ENCODE data around the gene METTL17.
"Not testable (repeated sequence)": the region's sequence is repeated elsewhere in the genome, so short reads cannot be mapped to it uniquely, and the experiment has no call there.

METTL17 gene

GRCh38 chr14:20996521-20996920 lies 6.7 kb downstream of the METTL17 start:
- in situ Hi-C loops (cut with HindIII; ENCODE audit: low sequenced_read_pairs), result no loop called here

- in situ Hi-C loops (cut with HindIII; ENCODE audit: low sequenced_read_pairs), result no loop called here
Observed at GRCh38 chr14:20997115-20997514, 7.3 kb downstream of the METTL17 start.

DNA sequence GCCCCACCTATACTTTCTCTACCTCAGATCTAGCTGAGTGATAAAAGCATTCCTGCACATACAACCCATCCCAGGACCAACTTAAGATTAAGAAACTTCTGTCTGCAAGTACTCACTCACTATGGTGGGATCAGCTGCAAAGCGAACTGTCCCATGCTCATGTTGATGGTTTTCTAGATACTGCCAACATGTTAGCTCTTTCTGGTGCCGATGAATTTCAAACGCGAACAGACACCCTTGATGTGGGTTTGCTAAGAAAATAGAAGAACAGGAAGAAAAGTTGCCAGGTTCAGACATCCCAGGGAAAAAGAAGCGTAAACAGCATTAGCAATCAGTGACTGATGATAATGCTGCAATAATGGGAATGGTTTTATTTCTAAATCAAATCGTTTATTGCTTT lies 7.8 kb downstream of the METTL17 start:
- in situ Hi-C loops (cut with HindIII; ENCODE audit: low sequenced_read_pairs), result no loop called here

DNA sequence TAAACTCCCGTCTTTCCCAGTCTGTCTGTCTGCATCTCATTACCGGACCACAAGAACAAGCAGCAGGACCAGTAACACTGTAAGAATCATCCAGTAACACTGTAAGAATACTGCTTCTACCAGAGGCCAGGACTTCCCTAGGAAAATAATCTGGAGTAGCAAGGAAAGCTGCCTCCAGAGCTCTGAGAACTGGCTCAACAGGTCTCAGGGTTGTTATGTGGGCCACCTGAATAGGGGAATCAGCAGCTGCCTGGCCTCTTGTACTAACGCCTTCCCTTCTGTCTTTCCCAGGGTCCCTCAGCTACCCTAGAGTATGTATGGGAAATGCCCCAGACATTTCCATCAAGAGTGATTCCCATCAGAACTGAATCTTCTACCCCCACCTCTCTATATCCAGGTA lies 8.4 kb downstream of the METTL17 start:
- in situ Hi-C loops (cut with HindIII; ENCODE audit: low sequenced_read_pairs), result no loop called here

- in situ Hi-C loops (cut with HindIII; ENCODE audit: low sequenced_read_pairs), result no loop called here
Observed at GRCh38 chr14:20998674-20999366, 9.0 kb downstream of the METTL17 start, which contains the start of gene SLC39A2. TSS of gene SLC39A2 (plus strand) at chr14:20999293. CDS start at chr14:20999447, 154 bp downstream.

GRCh38 chr14:20999591-20999990 lies 9.8 kb downstream of the METTL17 start:
- in situ Hi-C loops (cut with HindIII; ENCODE audit: low sequenced_read_pairs), result no loop called here

DNA sequence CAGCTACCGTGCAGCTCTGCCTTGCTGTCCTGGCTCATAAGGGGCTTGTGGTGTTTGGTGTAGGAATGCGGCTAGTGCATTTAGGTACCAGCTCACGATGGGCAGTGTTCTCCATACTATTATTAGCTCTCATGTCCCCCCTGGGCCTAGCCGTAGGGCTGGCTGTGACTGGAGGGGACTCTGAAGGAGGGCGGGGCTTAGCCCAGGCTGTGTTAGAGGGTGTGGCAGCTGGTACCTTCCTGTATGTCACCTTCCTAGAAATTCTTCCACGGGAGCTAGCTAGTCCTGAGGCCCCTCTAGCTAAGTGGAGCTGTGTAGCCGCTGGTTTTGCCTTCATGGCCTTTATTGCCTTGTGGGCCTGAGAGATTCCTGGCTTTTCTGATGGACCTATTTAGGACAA lies 11.4 kb downstream of the METTL17 start:
- in situ Hi-C loops (cut with HindIII; ENCODE audit: low sequenced_read_pairs), result no loop called here

GRCh38 chr14:21003788-21004346 lies 14.1 kb downstream of the METTL17 start:
- in situ Hi-C loops (cut with HindIII; ENCODE audit: low sequenced_read_pairs), result no loop called here

DNA sequence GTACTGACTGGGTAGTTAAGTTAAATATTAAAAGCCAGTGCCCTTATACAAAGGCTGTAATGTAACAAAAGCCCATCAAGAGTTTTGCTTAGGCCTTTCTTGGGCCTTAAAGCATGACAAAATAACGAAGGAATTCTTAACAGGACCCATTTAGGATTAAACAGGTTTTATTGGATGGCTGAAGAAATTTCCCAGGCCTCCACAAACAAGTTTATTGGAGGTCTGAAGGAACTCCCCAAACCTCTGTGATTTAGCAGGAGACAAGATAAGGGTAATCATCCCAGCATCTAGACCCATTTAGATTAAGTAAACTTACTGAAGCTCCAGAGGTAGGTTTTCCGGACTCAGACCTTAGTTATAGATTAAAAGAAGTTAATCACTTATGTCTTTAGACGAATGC lies 19.9 kb downstream of the METTL17 start:
- in situ Hi-C loops (cut with HindIII; ENCODE audit: low sequenced_read_pairs), result not testable (repeated sequence)

DNA sequence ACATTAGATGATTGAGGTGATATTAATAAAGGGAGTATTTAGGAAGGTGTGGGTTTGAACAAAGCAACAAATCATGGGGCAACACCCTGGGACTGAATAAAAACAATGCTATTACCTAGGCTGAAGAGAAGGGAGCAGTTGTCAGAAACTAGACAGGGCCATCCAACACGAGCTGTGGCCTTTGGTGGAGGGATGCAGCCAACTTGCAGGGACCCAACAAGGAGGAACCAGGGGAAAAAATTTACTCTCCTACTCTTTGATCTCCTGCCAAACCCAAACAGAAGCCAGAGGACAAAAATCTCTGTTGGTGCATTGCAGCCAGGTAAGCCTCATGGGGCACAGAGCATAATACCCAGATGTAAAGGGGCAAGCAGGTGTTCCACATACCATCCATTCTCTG lies 21.4 kb downstream of the METTL17 start:
- in situ Hi-C loops (cut with HindIII; ENCODE audit: low sequenced_read_pairs), result no loop called here

GRCh38 chr14:21014761-21015190 lies 25.0 kb downstream of the METTL17 start:
- in situ Hi-C loops (cut with HindIII; ENCODE audit: low sequenced_read_pairs), result no loop called here

GRCh38 chr14:21015312-21015711 lies 25.5 kb downstream of the METTL17 start:
- in situ Hi-C loops (cut with HindIII; ENCODE audit: low sequenced_read_pairs), result no loop called here

- in situ Hi-C loops (cut with HindIII; ENCODE audit: low sequenced_read_pairs), result no loop called here
Observed at GRCh38 chr14:21016413-21017190, 26.8 kb downstream of the METTL17 start.

GRCh38 chr14:21017528-21018245 lies 27.9 kb downstream of the METTL17 start:
- in situ Hi-C loops (cut with HindIII; ENCODE audit: low sequenced_read_pairs), result no loop called here

DNA sequence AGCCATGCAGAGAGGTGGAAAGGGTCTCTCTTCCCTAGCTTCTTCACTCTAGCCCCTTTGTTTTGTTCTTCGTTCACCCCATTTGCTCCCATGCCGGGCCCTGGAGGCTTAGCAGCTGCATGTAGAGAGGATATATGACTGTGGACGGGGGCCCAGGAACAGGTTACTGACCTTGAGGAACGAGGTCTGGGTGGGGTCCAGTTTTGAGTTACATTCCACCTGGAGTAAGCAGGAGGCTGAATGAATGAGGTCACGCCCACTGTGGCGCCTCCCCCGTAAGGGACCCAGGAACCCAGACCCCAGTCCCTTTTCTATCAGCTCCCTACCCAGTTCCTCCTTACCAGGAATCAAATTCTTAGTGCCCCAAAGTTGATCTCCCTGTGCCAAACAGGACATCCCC lies 28.5 kb downstream of the METTL17 start:
- in situ Hi-C loops (cut with HindIII; ENCODE audit: low sequenced_read_pairs), result no loop called here

DNA sequence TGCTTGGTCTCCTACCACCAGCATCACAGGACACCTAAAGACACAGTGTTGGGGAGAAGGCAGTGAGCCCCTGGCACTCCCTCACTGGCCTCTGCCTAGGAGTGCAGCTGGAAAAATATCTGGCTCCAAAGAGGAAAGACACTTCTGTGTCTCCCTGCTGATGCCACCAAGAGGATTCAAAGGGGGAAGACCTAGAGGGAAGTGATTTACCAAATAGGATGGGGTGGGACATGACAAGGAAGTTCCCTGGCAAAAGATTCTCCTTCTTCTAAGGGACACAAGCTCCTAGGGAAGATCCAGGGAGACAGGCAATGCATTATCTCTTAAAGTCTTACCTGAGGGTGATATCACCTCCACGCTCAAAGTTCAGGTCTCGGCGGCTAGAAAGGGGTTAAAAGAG lies 29.0 kb downstream of the METTL17 start:
- in situ Hi-C loops (cut with HindIII; ENCODE audit: low sequenced_read_pairs), result no loop called here

GRCh38 chr14:21019366-21019765 lies 29.6 kb downstream of the METTL17 start:
- in situ Hi-C loops (cut with HindIII; ENCODE audit: low sequenced_read_pairs), result no loop called here

DNA sequence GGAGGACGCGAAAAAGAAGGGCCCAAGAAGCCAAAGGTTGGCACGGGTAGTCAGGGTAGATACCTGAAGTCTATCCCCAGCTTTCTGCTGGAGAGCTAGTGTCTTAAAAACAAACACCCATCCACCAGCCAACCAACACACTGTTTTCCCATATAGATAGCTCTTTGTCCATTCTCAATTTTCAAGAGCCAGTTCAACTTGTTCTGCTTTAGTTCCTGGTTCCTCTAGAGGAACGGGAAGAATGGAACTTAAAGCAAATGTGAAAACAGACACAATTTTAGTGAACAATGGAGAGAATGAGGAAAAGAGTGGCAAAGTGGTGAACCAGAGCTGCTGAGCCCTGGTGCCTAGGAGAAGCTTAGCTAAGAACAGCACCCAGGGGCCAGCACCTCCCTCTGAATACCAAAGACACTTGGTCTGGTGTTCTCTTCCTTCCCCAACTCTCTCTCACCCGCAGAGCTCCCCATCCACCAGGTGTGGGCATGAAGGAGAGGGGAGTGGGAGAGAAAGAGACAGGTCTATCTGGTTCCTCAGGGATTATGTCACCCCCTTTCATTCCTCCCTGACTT lies 31.3 kb downstream of the METTL17 start:
- in situ Hi-C loops (cut with HindIII; ENCODE audit: low sequenced_read_pairs), result no loop called here

DNA sequence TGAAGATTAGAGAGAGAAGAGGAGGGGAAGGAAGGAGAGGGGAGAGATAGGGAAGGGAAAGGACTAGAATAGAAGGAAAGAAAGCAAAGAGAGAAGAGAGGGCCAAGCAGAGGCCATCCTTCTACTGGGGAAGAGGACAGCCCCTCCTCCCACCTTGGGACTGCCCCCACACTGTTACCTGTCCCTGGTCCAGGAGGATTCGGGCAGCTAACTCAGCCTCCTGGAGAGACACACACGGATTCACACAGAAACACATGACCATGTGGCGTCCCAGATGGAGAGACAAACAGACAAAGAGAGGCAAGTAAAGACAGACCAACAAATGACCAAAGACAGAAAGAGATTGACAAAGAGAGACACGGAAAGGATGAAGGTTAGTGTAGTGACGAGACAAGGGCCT lies 32.9 kb downstream of the METTL17 start:
- in situ Hi-C loops (cut with HindIII; ENCODE audit: low sequenced_read_pairs), result no loop called here

GRCh38 chr14:21023174-21023573 lies 33.4 kb downstream of the METTL17 start:
- in situ Hi-C loops (cut with HindIII; ENCODE audit: low sequenced_read_pairs), result no loop called here

Measured in DLD1 (cell line).